Fibroblast of skin of back (primary cell): Measurements from ENCODE around the gene SYNC.
"Not testable (repeated sequence)": the region's sequence is repeated elsewhere in the genome, so short reads cannot be mapped to it uniquely, and the experiment has no call there.

Source experiments
- DNase-seq: peaks from one replicate; pipeline ENCODE4 v3.0.0-alpha.2; 2013

The SYNC gene

GRCh38 chr1:32642292-32642827 is 60.2 kb downstream of the SYNC start:
- DNase-seq = not testable (repeated sequence)

- peak; percentile 86 for DNase-seq
These were observed 63.0 kb downstream of the SYNC start for GRCh38 chr1:32639489-32640075.

- no peak for DNase-seq
These were observed 65.5 kb downstream of the SYNC start for GRCh38 chr1:32636914-32637645.

GRCh38 chr1:32635508-32636277 is 66.9 kb downstream of the SYNC start:
- no peak for DNase-seq

GRCh38 chr1:32632829-32633228 is 69.7 kb downstream of the SYNC start:
- no peak for DNase-seq

- not testable (repeated sequence) for DNase-seq
These were observed 72.4 kb downstream of the SYNC start for GRCh38 chr1:32630173-32630572.
